GM23248 (cell line): ENCODE measurements around the gene OPTC.

ENCODE experiments used
- EZH2 ChIP-seq: fragments of 200-600 bp; sonication (generic); IDR thresholded peaks from 2 replicates; pipeline ENCODE4 v1.6.1; 2018; ENCODE audit warnings: antibody characterized with exemption, mild to moderate bottlenecking; ENCODE audit not compliant: insufficient read depth, poor library complexity, severe bottlenecking
- EZH2phosphoT487 ChIP-seq: fragments of 200-600 bp; sonication (generic); IDR thresholded peaks from 2 replicates; pipeline ENCODE4 v1.6.1; 2018; ENCODE audit warnings: antibody characterized with exemption, moderate library complexity, mild to moderate bottlenecking, low read depth; ENCODE audit not compliant: insufficient read depth

GRCh38 chr1:203508463-203509073, 14.6 kb downstream of the OPTC start:
- TF ChIP-seq EZH2 (no peak), EZH2phosphoT487 (no peak)
